ENCODE results near the gene RENBP. TPM values are rescaled to one million over a fixed set of nuclear protein-coding genes. Genes with fewer than 3 reads are reported as not detected.
"Not testable (repeated sequence)": the region's sequence is repeated elsewhere in the genome, so short reads cannot be mapped to it uniquely, and the experiment has no call there.

The RENBP gene
- 10 to 100 TPM in 1 of 12 donors, 1 to 10 TPM in 10, not detected in 1; 1.4 to 26.0 (median 2.3) TPM for polyA plus RNA-seq (ENCODE audit: insufficient read length in 12 of 12)
- long read RNA-seq, donor 1, transcript RENBP-202 (11 exons, 1,388 nt), result major isoform, 15 of 16 reads
- long read RNA-seq, donor 1, partial matches to known transcripts, result 0 of 16 reads
- long read RNA-seq, donor 1, other reads (novel, unspliced or antisense), result 0 of 16 reads
- long read RNA-seq, donor 2, partial matches to known transcripts, result 0 of 1 reads
- long read RNA-seq, donor 2, other reads (novel, unspliced or antisense), result 0 of 1 reads
- long read RNA-seq, donor 3, result 0 reads
- long read RNA-seq, donor 4, partial matches to known transcripts, result 0 of 1 reads
- long read RNA-seq, donor 4, other reads (novel, unspliced or antisense), result 0 of 1 reads
- long read RNA-seq, donor 5, result 0 reads
- long read RNA-seq, donor 6, partial matches to known transcripts, result 0 of 2 reads
- long read RNA-seq, donor 6, other reads (novel, unspliced or antisense), result 0 of 2 reads
- long read RNA-seq, donor 7, result 0 reads
- long read RNA-seq, donor 8, result 0 reads
- long read RNA-seq, donor 9, result 0 reads
- long read RNA-seq, donor 10, result 0 reads
- long read RNA-seq, donor 11, partial matches to known transcripts, result 0 of 1 reads
- long read RNA-seq, donor 11, other reads (novel, unspliced or antisense), result 0 of 1 reads

DNA sequence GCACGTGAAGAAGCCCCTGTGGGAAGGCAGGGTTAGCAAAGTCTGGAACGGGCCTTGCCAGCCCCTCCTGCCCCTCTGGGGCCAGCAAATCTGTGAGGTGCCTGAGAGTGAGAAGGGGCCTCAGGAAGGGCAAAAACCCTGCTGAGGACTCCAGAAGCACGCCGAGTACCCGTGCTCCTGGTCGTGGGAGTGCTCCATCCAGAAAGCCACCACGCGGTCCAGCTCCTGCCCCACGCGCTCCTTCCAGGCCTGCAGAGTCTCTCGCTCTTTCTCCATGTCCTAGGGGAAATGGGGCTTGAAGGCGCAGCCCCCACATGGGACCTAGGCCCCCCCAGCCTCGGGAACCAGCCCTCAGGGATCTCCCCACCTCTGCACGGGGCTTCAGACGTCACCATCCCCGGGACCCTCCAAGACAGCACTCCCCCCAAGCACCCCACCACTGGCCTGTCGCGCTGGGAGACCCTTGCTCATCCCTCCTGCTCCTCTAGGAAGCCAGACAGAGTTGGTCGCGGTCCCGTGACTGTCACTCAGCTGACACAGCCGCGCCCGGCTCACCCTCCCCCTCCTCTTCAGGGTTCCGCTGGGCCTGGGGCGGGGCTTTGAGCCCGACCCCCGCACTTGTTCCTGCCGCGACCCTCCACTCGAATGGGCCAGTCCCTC, at the start of gene RENBP:
Gene RENBP, minus strand, starts transcription at position 504 of the 660 bp plus-strand sequence. Its CDS starts 33 bp downstream, at position 471.
- no peak for DNase-seq

GRCh38 chrX:153993978-153994377, 49.5 kb upstream of the RENBP start:
- DNase-seq, result no peak

- no peak for DNase-seq
Observed at GRCh38 chrX:153993079-153993478, 48.6 kb upstream of the RENBP start.

DNA sequence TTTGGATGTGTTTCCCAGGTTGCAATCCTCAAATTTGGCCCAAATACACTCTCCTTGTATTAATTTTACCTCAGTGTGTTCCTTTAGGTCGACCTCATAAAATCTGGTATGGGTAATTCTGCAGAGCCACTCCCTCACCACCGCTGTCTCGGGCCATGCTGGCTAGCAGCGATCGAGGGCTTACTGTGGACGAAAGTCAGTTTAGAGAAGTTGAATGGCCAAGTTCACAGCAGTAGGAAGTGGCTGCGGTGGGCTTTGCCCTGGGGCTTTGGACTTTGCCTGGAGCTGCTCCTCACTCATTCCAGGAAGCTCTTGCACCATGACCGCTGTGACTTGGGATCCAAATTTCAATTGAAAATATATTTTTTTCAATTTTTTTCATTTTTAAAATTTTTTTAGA, 47.7 kb upstream of the RENBP start:
- DNase-seq, result no peak

DNA sequence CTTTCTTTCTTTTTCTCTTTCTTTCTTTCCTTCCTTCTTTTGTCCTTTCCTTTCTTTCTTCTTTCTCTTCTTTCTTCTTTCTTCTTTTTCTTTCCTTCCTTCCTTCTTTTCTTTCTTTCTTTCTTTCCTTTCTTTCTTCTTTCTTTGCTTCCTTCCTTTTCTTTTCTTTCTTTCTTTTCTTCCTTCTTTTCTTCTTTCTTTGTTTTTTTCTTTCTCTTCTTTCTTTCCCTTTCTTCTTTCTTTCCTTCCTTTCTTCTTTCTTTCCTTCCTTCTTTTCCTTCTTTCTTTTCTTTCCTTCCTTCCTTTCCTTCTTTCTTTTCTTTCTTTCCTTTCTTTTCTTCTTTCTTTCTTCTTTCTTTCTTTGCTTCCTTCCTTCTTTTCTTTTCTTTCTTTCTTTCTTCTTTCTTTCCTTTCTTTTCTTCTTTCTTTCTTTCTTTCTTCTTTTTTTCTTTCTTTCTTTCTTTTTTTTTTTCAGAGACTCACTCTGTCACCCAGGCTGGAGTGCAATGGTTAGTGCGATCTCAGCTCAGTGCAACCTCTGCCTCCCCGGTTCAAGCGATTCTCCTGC, 46.7 kb upstream of the RENBP start:
- no peak for DNase-seq

DNA sequence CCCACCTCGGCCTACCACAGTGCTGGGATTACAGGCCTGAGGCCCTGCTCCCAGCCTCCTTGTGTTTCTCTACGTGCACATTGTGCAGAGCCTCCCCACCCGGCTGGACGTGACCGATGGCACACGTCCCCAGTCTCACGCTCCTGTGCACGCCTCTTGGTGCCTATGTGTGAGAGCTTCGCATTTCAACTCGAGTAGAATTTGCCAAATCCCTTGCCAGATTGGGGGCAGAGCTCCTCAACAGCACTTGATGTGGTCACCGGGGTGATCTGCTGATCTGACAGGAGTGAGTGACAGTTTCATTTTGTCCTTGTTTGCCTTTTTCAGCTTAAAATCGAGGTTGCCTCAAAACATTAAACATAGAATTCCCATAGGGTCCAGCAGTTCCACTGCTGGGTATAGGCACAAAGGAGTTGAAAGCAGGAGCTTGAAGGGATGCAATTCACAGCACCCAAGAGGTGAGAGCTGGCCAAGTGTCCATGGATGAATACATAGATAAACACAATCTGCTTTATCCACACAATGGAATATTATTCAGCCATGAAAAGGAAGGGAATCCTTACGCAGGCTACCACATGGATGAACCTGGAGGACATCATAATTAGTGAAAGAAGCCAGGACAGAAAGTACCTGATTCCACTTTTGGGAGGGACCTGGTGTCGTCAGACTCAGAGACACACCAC, 45.7 kb upstream of the RENBP start:
- DNase-seq, result no peak

DNA sequence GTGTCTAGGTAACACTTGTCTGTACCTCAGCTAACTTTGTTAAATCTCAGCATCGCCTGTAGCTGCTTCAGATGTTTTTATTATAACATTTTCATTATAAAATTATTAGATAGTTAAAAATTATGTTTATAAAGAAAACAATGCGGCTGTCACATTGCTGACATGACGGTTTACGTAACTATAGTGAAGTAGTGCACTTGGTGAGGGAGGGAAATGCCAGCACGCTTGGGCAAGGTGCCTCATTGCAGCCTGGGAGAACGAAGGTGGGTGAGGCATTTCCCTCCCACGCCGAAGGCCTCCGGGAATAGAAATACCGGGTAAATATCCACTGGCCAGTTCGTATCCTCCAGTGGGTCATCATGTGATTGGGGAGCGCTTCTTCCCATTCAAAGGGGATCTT, 44.0 kb upstream of the RENBP start:
- DNase-seq, result no peak

- no peak for DNase-seq
Observed at GRCh38 chrX:153984351-153985178, 40.1 kb upstream of the RENBP start.

- no peak for DNase-seq
Observed at GRCh38 chrX:153983321-153983801, 38.9 kb upstream of the RENBP start.

DNA sequence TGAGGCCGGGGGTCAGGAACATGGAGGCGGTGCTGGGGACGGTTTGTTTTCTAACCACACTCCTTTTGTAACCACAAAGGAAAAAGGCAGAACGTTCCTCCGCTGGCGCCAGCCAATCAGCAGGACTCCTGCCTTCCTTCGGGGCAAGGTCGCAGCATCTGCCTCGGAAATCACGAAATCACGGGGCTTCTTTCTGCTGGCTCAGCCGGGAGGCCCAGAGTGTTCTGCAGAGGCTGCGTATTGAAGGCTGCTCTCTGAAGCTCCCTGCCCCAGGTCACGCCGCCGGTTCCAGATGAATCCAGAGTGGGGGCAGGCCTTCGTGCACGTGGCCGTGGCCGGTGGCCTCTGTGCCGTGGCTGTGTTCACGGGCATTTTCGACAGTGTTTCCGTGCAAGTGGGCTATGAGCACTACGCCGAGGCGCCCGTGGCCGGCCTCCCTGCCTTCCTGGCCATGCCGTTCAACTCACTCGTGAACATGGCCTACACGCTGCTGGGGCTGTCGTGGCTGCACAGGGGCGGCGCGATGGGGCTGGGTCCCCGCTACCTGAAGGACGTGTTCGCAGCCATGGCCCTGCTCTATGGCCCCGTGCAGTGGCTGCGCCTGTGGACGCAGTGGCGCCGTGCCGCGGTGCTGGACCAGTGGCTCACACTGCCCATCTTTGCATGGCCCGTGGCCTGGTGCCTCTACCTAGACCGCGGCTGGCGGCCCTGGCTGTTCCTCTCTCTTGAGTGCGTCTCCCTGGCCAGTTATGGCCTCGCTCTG, 37.5 kb upstream of the RENBP start:
- DNase-seq, result no peak

- no peak for DNase-seq
Observed at GRCh38 chrX:153981231-153981630, 36.8 kb upstream of the RENBP start.

- not testable (repeated sequence) for DNase-seq
Observed at GRCh38 chrX:153980394-153980793, 36.0 kb upstream of the RENBP start.

- DNase-seq, result no peak
Observed at GRCh38 chrX:153974726-153975286, 30.4 kb upstream of the RENBP start.

GRCh38 chrX:153974003-153974725, 29.7 kb upstream of the RENBP start:
- no peak for DNase-seq

DNA sequence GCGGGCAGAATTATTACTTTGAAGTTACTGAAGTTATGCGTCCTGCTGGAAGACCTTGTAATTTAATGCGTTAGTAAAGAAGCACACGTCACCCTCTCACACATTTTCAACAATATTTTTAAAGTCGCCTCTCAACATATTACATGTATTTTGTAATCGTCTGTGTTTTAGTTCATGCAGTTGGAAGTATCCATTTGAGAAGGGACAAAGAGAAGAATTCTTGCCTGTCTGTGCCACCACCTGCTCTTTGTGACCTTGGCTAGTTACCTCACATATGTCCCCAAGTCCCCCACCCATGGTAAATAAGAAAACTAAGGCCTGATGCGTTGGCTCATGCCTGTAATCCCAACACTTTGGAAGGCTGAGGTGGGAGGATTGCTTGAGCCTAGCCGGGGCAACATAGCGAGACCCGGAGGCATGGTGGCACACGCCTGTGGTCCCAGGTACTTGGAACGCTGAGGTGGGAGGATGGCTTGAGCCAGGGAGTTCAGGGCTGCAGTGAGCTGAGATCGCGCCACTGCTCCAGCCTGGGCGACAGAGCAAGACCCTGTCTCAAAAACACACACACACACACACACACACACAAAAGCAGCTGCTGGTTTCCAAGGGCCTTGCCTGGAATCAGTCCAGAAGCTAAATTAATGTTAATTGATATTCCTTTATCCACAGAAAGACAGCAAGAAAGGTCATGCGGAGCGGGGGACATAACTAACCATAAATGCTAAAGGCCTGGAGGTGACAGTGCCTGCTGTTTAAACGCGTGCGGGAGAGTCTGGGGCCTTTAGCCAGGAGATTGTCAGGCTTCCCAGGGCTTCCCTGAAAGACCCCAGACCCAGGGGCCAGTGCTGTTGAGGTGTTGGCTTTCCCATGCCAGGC, 28.9 kb upstream of the RENBP start:
- DNase-seq, result no peak

DNA sequence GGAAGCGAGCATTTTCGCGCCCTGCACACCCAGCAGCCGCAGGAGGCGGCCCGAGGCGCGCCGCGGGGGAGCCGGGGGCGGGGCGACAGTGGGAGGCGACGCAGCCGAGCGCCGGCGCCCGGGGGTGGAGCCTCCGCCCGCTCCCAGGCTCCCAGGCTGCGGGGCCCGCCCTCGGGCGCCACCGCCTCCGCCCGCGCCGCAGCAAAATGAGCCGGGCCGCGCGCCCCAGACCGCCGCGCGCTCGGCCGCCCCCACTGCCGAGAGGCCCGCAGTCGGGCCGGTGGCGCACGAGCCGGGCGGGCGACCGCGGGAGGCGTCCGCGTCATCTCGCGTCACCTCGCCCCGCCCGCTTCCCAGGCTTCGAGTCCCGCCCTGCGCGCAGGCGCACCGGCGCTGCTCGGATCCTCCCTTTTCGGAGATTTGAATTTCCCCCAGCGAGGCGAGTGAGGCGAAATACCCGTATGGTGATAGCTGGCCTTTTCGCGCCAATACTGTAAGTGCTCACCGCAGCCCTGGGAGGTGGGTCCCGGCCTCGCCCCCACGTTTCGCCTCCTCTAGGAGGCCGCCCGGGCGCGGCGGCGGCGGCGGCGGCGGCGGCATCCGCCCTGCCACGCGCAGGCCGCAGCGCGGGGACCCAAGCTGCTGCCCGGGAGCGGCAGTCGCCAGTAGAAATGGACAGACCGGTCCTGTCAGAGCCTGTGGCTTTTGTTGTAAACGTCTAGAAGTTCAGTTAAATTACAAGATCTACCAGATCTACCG, 28.1 kb upstream of the RENBP start, which contains the start of gene TMEM187:
Gene TMEM187, plus strand, starts transcription at position 387 of the 759 bp plus-strand sequence. CDS start 9,309 bp downstream, outside the sequence.
- DNase-seq, result peak; percentile 90

Measured in muscle of arm (tissue), 14 donors.